Keratinocyte (primary cell): ENCODE measurements around the gene ECI2. TPM values are rescaled to one million over a fixed set of nuclear protein-coding genes. Genes with fewer than 3 reads are reported as not detected.

ENCODE experiments used
- DNase-seq: peaks from one replicate; pipeline ENCODE4 v3.0.0-alpha.2; 2011; ENCODE audit warnings: low read depth, missing footprints, low spot score
- FAIRE-seq: peaks from 2 replicates; lab custom pipeline; 2011; peaks lifted over from hg19 to GRCh38; lab: Jason Lieb, UNC
- H2AFZ ChIP-seq: 2 replicates; pipeline ENCODE4 v1.6.0; 2012; ENCODE audit warnings: low read length, control low read depth, inconsistent platforms; ENCODE audit not compliant: control insufficient read depth
- H3K27ac ChIP-seq: 2 replicates; pipeline ENCODE4 v1.5.1; 2011; ENCODE audit warnings: low read length; ENCODE audit not compliant: control insufficient read depth, insufficient read depth
- H3K27me3 ChIP-seq: 3 replicates; pipeline ENCODE4 v1.6.0; 2011; ENCODE audit warnings: low read length; ENCODE audit not compliant: control insufficient read depth, insufficient read depth; ENCODE audit errors: extremely low read depth
- H3K36me3 ChIP-seq, 2 experiments: 2 replicates in 1 of 2; 3 replicates in 1 of 2; pipeline ENCODE4 v1.5.1; 2011; ENCODE audit warnings: low read length in 2 of 2, mild to moderate bottlenecking in 1 of 2; ENCODE audit not compliant: control insufficient read depth in 2 of 2, insufficient read depth in 2 of 2; ENCODE audit errors: extremely low read depth in 1 of 2
- H3K4me1 ChIP-seq: 3 replicates; pipeline ENCODE4 v1.5.1; 2011; ENCODE audit warnings: low read length; ENCODE audit not compliant: control insufficient read depth, insufficient read depth; ENCODE audit errors: extremely low read depth
- H3K4me2 ChIP-seq: 3 replicates; pipeline ENCODE4 v1.6.0; 2011; ENCODE audit warnings: low read depth, low read length; ENCODE audit not compliant: control insufficient read depth, insufficient read depth; ENCODE audit errors: extremely low read depth
- H3K4me3 ChIP-seq, 3 experiments: fragments of 200-600 bp in 1 of 3; sonication (generic) in 1 of 3; 2 replicates in 2 of 3; 3 replicates in 1 of 3; pipeline ENCODE4 v1.5.1; 2011 to 2016; ENCODE audit warnings: low read length in 3 of 3, mild to moderate bottlenecking in 3 of 3, control low read depth in 2 of 3, inconsistent platforms in 1 of 3, low read depth in 1 of 3, mixed read lengths in 1 of 3, mixed run types in 1 of 3, moderate library complexity in 1 of 3; ENCODE audit not compliant: control insufficient read depth in 2 of 3, insufficient read depth in 2 of 3; ENCODE audit errors: extremely low read depth in 1 of 3
- H3K79me2 ChIP-seq: 2 replicates; pipeline ENCODE4 v1.6.0; 2012; ENCODE audit warnings: low read length; ENCODE audit not compliant: control insufficient read depth, insufficient read depth
- H3K9ac ChIP-seq: 3 replicates; pipeline ENCODE4 v1.6.0; 2011; ENCODE audit warnings: low read length; ENCODE audit not compliant: control insufficient read depth, insufficient read depth; ENCODE audit errors: extremely low read depth
- H3K9me1 ChIP-seq: 3 replicates; pipeline ENCODE4 v1.6.0; 2011; ENCODE audit warnings: low read length; ENCODE audit not compliant: control insufficient read depth, insufficient read depth; ENCODE audit errors: extremely low read depth
- H3K9me3 ChIP-seq: 2 replicates; pipeline ENCODE4 v1.5.1; 2012; ENCODE audit warnings: low read depth, low read length; ENCODE audit not compliant: control insufficient read depth
- H4K20me1 ChIP-seq: 3 replicates; pipeline ENCODE4 v1.6.0; 2011; ENCODE audit warnings: low read length; ENCODE audit not compliant: control insufficient read depth, insufficient read depth; ENCODE audit errors: extremely low read depth
- CTCF ChIP-seq, 3 experiments: IDR thresholded peaks in 1 of 3; conservative IDR thresholded peaks in 1 of 3; optimal IDR thresholded peaks in 1 of 3; 2 replicates in 2 of 3; 3 replicates in 1 of 3; pipeline versions ENCODE3 to v1.5.1; 2011; ENCODE audit warnings: low read length in 3 of 3, mild to moderate bottlenecking in 3 of 3, moderate library complexity in 2 of 3, control low read depth in 1 of 3, inconsistent platforms in 1 of 3; ENCODE audit not compliant: insufficient read depth in 2 of 3; ENCODE audit errors: extremely low read depth in 1 of 3
- EZH2 ChIP-seq: IDR thresholded peaks from one replicate; pipeline ENCODE4 v1.6.1; 2012; ENCODE audit warnings: inconsistent platforms, mild to moderate bottlenecking, low read length, moderate library complexity
- dilution Hi-C: fragments of 300-500 bp; cut with MboI; formaldehyde crosslinking; loops from one replicate; pipeline ENCODE4 v1.7.0; 2020; ENCODE audit warnings: low sequenced_read_pairs; ENCODE audit not compliant: extremely low pct_ligation_motif_present
- polyA plus RNA-seq, 5 experiments: library from polyadenylated mRNA; depleted of rRNA in 3 of 5; stranded (reverse) in 3 of 5; stranded (forward) in 1 of 5; unstranded in 1 of 5; fragments of >200 nt; gene quantifications; 1 replicate in 1 of 5; 2 replicates in 3 of 5; 3 replicates in 1 of 5; pipeline versions ENCODE4 v1.2.1 to v1.2.3, GENCODE V29; 2011 to 2012; ENCODE audit warnings: missing spikeins in 2 of 5, low read depth in 1 of 5, low replicate concordance in 1 of 5

The ECI2 gene
- polyA plus RNA-seq, 1 donor (not counting 4 experiments of a cell fraction or from before 2014, with no cell fraction given) = 41.6 TPM

DNA sequence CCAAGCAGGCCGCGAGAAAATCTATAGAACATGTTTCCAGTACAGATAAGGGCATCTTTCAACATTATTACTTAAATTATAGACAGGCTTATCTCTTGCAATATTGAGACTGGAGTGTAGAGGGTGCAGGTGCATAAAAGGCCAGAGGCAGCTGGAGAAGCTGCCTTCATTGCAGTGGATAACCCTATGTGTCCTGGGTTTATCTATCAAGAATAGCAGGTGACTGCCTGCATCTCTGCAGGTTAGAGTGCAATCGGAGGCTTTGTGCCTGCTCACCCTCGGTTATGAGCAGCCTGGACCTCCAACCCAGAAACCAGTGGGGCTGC, 28.7 kb upstream of the ECI2 start:
- no peaks in the 10 kb centered on the region for H3K79me2 ChIP-seq
- TF ChIP-seq EZH2 (no peak), CTCF (optimal IDR thresholded peaks at IDR 0.05 in 1 of 3, IDR thresholded peaks at IDR 0.05 in 1 of 3, conservative IDR thresholded peaks at IDR 0.05 in 1 of 3; ENCODE audit: extremely low read depth in 1 of 3, insufficient read depth in 2 of 3, low read length in 3 of 3) (peak in 1 of 3 experiments; percentile 18)
- H3K4me3 ChIP-seq = no peak overlapping the region
- H3K9me1 ChIP-seq = no peaks in the 10 kb centered on the region
- H3K4me2 ChIP-seq = no peak overlapping the region
- no peaks in the 10 kb centered on the region for H3K4me1 ChIP-seq
- H3K27me3 ChIP-seq = no peaks in the 10 kb centered on the region
- DNase-seq (no peak), FAIRE-seq (no peak)
- no peak overlapping the region for H3K9ac ChIP-seq
- no peaks in the 10 kb centered on the region for H3K36me3 ChIP-seq
- no peak overlapping the region for H3K27ac ChIP-seq
- no peaks in the 10 kb centered on the region for H3K9me3 ChIP-seq
- H4K20me1 ChIP-seq = no peaks in the 10 kb centered on the region
- H2AFZ ChIP-seq = no peak overlapping the region
- dilution Hi-C loops = no loop called here

DNA sequence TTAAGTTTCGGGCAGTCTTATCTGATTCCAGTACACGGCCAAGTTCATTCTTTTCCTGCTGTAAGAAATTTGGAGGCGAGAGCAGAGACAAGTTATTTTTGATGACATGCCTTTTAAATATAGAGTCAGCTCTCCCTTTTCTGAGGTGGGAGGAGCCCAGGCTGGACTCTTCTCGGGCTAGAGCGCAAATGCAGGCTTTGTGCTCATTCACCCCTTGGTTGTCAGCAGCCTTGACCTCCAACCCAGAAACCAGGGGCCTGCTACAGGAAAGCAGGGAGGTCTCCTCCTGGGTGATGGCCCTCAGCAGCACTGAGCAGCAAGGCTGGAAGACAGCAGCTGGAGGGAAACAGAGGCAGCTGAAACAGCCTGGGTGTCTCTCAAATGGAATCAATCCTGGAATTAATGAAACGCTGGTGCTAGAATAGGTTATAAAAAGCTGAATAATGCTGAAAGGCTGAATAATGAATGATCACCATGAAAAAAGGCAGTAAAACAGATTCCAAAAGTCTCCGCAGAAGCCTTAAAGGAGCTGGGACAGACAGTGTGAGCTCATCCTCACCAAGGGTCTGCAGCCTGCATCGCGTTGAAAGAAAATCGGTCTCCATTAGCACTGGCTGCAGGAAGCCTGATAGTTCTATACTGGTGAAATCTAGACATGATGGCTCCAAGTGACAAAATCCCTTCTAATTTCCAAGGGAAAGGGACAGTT, 28.2 kb upstream of the ECI2 start:
- H3K79me2 ChIP-seq = no peaks in the 10 kb centered on the region
- no peaks in the 10 kb centered on the region for H3K9me3 ChIP-seq
- no peak overlapping the region for H2AFZ ChIP-seq
- no peak overlapping the region for H3K4me3 ChIP-seq
- no peak overlapping the region for H3K9ac ChIP-seq
- TF ChIP-seq EZH2 = no peak
- TF ChIP-seq CTCF (optimal IDR thresholded peaks at IDR 0.05 in 1 of 3, IDR thresholded peaks at IDR 0.05 in 1 of 3, conservative IDR thresholded peaks at IDR 0.05 in 1 of 3; ENCODE audit: extremely low read depth in 1 of 3, insufficient read depth in 2 of 3, low read length in 3 of 3) = no peak
- no peaks in the 10 kb centered on the region for H3K27me3 ChIP-seq
- DNase-seq = no peak
- no peaks in the 10 kb centered on the region for H4K20me1 ChIP-seq
- FAIRE-seq = no peak
- H3K36me3 ChIP-seq = no peaks in the 10 kb centered on the region
- H3K4me1 ChIP-seq = no peaks in the 10 kb centered on the region
- no peaks in the 10 kb centered on the region for H3K9me1 ChIP-seq
- no peak overlapping the region for H3K4me2 ChIP-seq
- H3K27ac ChIP-seq = no peak overlapping the region
- dilution Hi-C loops = no loop called here
